C4-2B (cell line): ENCODE measurements around the gene ALAS2.

Experiments
- CTCF ChIP-seq: fragments of 450-650 bp; conservative IDR thresholded peaks from 2 replicates; pipeline ENCODE4 v1.5.1; 2017; ENCODE audit warnings: mild to moderate bottlenecking
- ZFX ChIP-seq: fragments of 450-650 bp; IDR thresholded peaks from 2 replicates; pipeline ENCODE4 v1.6.1; 2017

GRCh38 chrX:54961750-54962149 is 69.0 kb downstream of the ALAS2 start:
- TF ChIP-seq CTCF (no peak), ZFX (no peak)
